Activated CD8-positive, alpha-beta T cell treated with anti-CD3 and anti-CD28 coated beads for 36 hours (primary cell): Measurements from ENCODE around the gene WDR4. TPM values are rescaled to one million over a fixed set of nuclear protein-coding genes. Genes with fewer than 3 reads are reported as not detected.

Source experiments
- ATAC-seq: fragments of 200-7000 bp; cut with Tn5 transposase; one replicate; pipeline ENCODE4 v1.10.0; 2021; ENCODE audit warnings: mild to moderate bottlenecking, moderate library complexity
- CTCF ChIA-PET: fragments of 350-600 bp; sonication (Branson Sonifier 250); formaldehyde crosslinking; loops from one replicate; lab custom pipeline; 2021; ENCODE audit warnings: antibody characterized with exemption; lab: Charles Lee
- POLR2A ChIA-PET: fragments of 350-600 bp; sonication (Branson Sonifier 250); formaldehyde crosslinking; loops from one replicate; lab custom pipeline; 2021; ENCODE audit warnings: antibody characterized with exemption; lab: Charles Lee
- DNase-seq: peaks from one replicate; pipeline ENCODE4 v3.0.0-alpha.2; 2020
- H3K27ac Mint-ChIP-seq: one replicate; pipeline ENCODE4 v1.8.0; 2021; ENCODE audit warnings: mild to moderate bottlenecking, mixed read lengths
- H3K27me3 Mint-ChIP-seq: one replicate; pipeline ENCODE4 v1.8.0; 2021; ENCODE audit warnings: mixed read lengths
- H3K36me3 Mint-ChIP-seq: one replicate; pipeline ENCODE4 v1.8.0; 2021; ENCODE audit warnings: low read depth, mixed read lengths
- H3K4me1 Mint-ChIP-seq: one replicate; pipeline ENCODE4 v1.8.0; 2021; ENCODE audit warnings: low read depth, mixed read lengths
- H3K4me3 Mint-ChIP-seq: one replicate; pipeline ENCODE4 v1.8.0; 2021; ENCODE audit warnings: mild to moderate bottlenecking, moderate library complexity, mixed read lengths
- H3K9me3 Mint-ChIP-seq: one replicate; pipeline ENCODE4 v1.8.0; 2021; ENCODE audit warnings: mixed read lengths
- CTCF ChIP-seq: fragments of 200-600 bp; IDR thresholded peaks from one replicate; pipeline ENCODE4 v1.8.0; 2022; ENCODE audit warnings: antibody characterized with exemption, mild to moderate bottlenecking
- intact Hi-C: fragments of 100-400 bp; cut with micrococcal nuclease; formaldehyde crosslinking; loops from one replicate; pipeline ENCODE4 v1.10.0; 2022
- total RNA-seq, 2 experiments: library from RNA; stranded (reverse); gene quantifications; one replicate each; pipeline ENCODE4 v1.2.3, GENCODE V29; 2021

WDR4 gene
- total RNA-seq, 2 experiments from 2014 or later, result 49.8 to 53.5 TPM

DNA sequence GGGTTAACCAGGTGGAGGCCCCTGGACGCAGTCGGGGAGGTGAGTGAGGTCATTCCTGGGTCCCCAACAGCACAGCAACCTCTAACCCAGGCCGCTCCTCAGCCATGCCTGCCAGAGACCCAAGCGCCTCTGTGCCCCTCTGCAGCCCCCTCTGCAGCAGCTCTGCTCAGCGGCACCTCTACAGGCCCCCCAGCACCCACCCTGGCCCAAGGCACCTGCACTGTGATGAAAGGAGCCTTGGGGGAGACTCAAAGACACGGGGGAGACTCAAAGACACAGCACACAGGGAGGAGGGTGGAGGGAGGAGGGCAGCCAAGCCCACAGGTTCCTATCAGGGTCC, 19.5 kb downstream of the WDR4 start:
- ATAC-seq (no peak), DNase-seq (no peak)
- no peak overlapping the region for H3K27ac Mint-ChIP-seq
- peaks cover 2% of the 10 kb centered on the region for H3K4me1 Mint-ChIP-seq
- no peak overlapping the region for H3K4me3 Mint-ChIP-seq
- H3K36me3 Mint-ChIP-seq, result peaks cover 49% of the 10 kb centered on the region
- no peaks in the 10 kb centered on the region for H3K27me3 Mint-ChIP-seq
- TF ChIP-seq CTCF, result no peak
- no peaks in the 10 kb centered on the region for H3K9me3 Mint-ChIP-seq
- ChIA-PET POLR2A (interaction anchor here (1.3 kb wide), 1 partner anchor 10 kb away, joined by 3 read pairs; no protein-coding TSS in a partner anchor), CTCF (no interaction called here)
- intact Hi-C loops, result no loop called here

- Mint-ChIP-seq H3K27me3 (no peaks in the 10 kb centered on the region), H3K4me1 (no peaks in the 10 kb centered on the region), H3K9me3 (no peaks in the 10 kb centered on the region), H3K27ac (no peak overlapping the region), H3K36me3 (peaks cover 49% of the 10 kb centered on the region), H3K4me3 (no peak overlapping the region)
- ATAC-seq, result no peak
- DNase-seq, result no peak
- intact Hi-C loops, result no loop called here
- TF ChIP-seq CTCF, result no peak
- ChIA-PET CTCF (no interaction called here), POLR2A (interaction anchor here (1.3 to 1.6 kb wide), 2 partner anchors 9 to 11 kb away, joined by 3 to 14 read pairs; no protein-coding TSS in a partner anchor)
These were observed 20.1 kb downstream of the WDR4 start for GRCh38 chr21:42858957-42859890.

DNA sequence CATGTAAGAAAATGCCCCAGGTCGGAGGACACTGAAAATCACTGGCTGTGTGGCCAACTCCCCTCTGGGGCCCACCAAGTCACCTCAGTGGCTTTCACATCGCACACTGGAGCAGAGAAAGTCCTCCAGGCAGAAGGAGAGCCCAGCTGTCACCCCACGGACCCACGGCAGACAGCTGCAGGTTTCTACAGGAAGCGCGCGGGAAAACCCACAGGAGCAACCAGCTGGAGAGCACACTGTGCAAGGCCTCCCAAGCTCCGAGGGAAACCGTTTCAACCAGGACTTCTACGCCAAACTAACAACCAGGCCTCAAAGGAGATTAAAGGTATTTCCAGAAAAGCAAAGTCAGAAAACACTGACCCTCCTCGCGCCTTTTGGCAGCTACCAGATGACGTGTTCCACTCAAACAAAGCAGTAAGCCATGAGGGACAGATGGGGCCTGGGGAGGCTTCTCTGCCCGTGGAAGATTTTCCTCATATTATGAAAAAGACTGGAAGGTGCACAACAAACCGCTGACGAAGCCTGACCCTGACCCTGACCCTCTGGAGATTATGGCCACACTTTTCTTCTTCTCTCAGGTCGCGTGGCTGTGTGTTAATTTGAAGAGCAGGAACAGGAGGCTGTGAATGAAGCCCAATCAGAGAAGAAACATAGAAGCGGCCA, 21.0 kb downstream of the WDR4 start:
- intact Hi-C loops, result no loop called here
- peaks cover 46% of the 10 kb centered on the region for H3K36me3 Mint-ChIP-seq
- ATAC-seq (no peak), DNase-seq (no peak)
- H3K27ac Mint-ChIP-seq, result no peak overlapping the region
- CTCF ChIA-PET, result no interaction called here
- POLR2A ChIA-PET, result interaction anchor here (1.6 kb wide), 1 partner anchor 12 kb away, joined by 14 read pairs; no protein-coding TSS in a partner anchor
- H3K4me3 Mint-ChIP-seq, result no peak overlapping the region
- no peaks in the 10 kb centered on the region for H3K9me3 Mint-ChIP-seq
- no peaks in the 10 kb centered on the region for H3K4me1 Mint-ChIP-seq
- no peak for TF ChIP-seq CTCF
- no peaks in the 10 kb centered on the region for H3K27me3 Mint-ChIP-seq

DNA sequence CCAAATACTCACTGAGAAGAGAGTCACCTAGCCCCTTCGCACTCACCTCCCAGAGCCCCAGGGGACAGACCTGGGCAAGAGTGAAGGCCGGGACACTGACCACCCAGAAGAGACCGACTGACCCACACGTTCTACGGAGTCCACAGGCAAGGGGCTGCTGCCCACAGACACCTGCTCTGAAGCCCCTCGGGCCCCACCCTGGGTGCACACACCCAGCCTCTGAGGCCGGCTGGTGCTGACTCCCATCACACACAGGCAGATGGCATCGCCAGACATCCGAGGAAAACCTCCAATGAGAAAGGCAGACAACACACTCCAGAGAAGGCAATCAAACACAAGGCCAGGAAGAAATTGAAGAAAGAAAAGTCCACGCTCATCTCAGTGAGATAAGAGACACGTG, 22.1 kb downstream of the WDR4 start:
- peaks cover 39% of the 10 kb centered on the region for H3K36me3 Mint-ChIP-seq
- H3K9me3 Mint-ChIP-seq, result no peaks in the 10 kb centered on the region
- ATAC-seq (no peak), DNase-seq (no peak)
- H3K27me3 Mint-ChIP-seq, result no peaks in the 10 kb centered on the region
- no peak overlapping the region for H3K4me3 Mint-ChIP-seq
- CTCF ChIA-PET, result no interaction called here
- no peak for TF ChIP-seq CTCF
- intact Hi-C loops, result no loop called here
- H3K27ac Mint-ChIP-seq, result no peak overlapping the region
- POLR2A ChIA-PET, result no interaction called here
- no peaks in the 10 kb centered on the region for H3K4me1 Mint-ChIP-seq

DNA sequence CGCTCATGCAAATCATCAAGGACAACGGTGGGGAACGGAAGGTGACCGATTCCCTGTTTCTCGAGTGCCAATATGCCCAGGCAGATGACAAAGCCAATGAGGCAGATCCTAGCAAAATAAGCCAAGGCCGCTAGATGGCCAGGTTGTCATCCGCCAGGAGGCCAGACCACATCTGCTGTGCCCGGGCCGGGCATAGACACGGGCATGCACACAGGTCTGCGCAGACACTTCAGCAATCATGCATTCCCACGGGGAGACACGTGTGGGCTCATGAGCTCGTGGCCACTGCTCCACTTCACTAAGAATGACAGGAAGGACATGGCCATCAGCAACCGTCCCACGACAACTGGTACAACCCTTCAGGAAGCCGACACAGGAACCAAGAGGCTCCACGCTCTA, 23.4 kb downstream of the WDR4 start:
- no peak overlapping the region for H3K27ac Mint-ChIP-seq
- ATAC-seq (no peak), DNase-seq (no peak)
- H3K9me3 Mint-ChIP-seq, result no peaks in the 10 kb centered on the region
- CTCF ChIA-PET, result no interaction called here
- intact Hi-C loops, result no loop called here
- H3K4me3 Mint-ChIP-seq, result no peak overlapping the region
- no peak for TF ChIP-seq CTCF
- POLR2A ChIA-PET, result interaction anchor here (0.8 kb wide), 1 partner anchor 13 kb away, joined by 3 read pairs; no protein-coding TSS in a partner anchor
- H3K4me1 Mint-ChIP-seq, result peaks cover 1% of the 10 kb centered on the region
- peaks cover 45% of the 10 kb centered on the region for H3K36me3 Mint-ChIP-seq
- H3K27me3 Mint-ChIP-seq, result no peaks in the 10 kb centered on the region
